ENCODE results near the gene KRT72.

The KRT72 gene

DNA sequence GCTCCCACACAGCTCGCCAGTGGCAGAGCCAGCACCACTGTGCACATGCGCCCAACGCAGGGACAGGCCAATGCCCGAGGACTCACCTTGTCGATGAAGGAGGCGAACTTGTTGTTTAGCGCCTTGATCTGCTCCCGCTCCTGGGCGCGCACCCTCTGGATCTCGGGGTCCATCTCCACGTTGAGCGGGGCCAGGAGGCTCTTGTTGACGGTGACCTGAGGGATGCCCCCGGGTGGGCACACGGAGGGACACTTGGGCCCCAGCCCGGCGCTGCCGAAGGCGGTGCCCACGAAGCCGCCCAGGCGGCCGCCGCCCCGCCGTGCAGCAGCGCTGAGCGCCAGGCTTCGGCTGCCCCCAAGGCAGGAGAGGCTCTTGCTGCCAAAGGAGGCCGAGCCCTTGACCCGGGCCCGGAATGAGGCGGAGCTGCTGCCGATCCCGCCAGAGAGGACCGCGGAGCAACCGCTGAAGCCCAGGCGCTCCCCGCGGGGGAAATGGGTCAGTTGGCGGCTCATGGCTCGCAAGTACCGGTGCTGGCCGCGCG, at the start of gene KRT72:
Gene KRT72, minus strand, starts transcription at position 523 of the 541 bp plus-strand sequence. Its CDS starts 11 bp downstream, at position 512.
- DNase-seq: peak; percentile 52

DNA sequence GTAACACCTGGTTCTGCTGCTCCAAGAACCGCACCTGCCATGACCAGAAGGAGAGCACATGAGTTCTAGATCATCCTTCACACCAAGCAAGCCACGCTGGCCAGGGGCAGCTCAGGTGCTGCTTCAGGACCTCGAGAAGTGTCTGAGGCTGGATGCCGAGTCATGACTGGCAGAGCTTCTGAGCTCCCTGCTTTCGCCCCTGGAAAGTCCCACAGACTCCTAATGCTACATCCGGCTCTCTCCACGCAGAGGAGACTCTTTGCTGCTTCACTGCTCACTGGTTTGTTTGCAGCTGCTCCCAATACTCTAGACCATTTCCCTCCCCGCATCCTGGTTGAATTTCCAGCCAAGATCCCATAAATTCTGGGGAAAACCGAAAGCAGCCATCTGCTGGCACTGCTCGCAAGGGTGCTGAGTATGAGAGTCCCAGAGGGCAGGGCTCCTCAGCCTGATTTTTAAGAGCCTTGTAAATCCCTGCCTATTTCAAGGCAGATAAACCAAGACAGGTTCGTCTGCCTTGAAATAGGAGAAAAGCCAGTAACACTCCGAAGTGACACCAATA, 49.3 kb upstream of the KRT72 start:
- peak; percentile 48 for DNase-seq

DNA sequence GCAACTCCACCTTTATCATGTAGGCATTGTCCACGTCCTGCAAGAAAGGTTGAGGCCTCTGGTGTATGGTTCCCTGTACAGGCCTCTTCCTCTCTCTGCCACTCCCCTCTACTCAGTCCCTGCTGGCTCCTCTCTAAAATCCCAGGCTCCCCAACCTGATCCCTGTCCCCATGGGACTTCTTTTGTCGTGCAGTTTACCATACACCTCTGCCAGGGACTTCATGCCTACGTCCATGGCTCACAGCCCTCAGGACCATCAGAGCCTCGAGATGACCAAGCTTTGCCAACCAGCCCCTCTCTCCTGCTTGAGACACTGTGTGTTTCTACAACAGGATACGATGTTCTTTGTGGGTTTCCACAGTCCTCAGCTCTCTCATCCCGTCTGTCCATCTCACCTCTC, 47.8 kb upstream of the KRT72 start:
- peak; percentile 50 for DNase-seq

DNA sequence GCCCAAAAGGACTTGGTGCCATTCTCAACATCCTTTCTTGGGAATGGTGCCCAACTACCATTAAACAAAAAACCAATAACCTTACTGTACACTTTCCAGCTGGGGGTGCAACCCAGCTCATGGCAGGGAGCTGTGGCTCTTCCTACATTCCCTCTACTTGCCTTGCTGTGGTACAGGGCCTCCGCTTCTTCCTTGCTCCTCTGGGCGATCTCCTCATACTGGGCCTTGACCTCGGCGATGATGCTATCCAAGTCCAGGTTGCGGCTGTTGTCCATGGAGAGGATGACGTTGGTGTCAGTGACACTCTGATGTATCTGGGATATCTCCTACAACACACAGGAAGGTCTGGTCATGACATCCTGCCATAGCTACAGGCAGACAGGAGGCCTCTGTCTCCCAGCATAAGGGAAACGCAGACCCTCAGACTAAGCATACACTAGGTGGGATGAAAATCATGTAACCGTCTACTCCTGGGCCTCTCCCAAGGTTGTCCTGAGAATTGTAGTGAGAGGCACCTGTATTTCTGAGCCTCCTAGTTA, 46.8 kb upstream of the KRT72 start:
- DNase-seq: no peak

DNA sequence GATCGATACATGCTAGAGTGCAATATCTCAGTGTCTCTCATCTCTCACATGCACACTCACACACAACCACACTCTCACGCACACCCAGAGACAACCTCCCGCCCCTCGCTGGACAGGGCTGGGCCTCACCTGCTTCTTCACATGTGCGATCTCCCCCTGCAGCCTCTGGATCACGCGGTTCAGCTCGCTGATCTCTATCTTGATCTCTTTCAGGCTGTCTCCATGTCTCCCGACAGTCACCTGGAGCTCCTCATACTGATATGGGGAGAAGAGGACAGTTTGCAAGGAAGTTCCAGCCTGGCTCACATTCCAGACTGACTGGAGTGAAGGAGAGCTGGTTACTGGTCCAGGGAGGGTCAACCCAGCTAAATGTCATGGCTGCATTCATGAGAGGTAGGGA, 46.3 kb upstream of the KRT72 start:
- peak; percentile 28 for DNase-seq

DNA sequence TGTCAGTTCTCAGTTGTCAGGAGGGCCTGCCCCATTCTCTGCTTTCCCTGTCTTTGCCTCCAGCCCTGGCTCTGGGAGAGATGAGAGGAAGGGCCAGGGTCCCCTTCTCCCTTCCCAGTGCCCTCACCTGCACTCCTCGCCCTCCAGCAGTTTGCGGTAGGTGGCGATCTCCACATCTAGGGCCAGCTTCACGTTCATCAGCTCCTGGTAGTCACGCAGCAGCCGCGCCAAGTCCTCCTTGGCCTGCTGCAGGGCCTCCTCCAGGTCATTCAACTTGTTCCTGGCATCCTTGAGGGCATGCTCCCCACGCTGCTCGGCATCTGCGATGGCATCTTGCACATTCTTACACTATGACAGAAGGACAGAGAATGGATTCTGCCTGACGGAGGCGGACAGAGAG, 45.4 kb upstream of the KRT72 start:
- DNase-seq: peak; percentile 50

DNA sequence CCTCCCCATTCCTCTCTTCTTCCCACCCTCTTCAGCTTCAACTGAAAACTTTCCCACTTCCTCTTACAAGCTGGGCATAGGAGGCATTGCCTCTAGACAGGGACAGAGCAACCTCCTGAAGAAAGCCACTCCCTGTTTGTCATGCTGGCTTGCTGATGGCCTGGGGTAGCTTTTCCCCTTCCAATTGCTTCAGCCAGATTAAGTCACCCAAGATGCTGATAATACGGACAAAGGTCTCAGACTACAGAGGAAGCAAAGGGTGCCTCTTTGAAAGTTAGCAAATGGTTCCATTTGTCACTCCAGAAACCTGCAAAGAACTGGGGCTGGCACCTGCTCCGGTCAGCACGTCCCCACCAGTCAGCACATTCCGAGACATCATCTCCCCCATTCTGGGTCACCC, 44.7 kb upstream of the KRT72 start:
- peak; percentile 52 for DNase-seq

DNA sequence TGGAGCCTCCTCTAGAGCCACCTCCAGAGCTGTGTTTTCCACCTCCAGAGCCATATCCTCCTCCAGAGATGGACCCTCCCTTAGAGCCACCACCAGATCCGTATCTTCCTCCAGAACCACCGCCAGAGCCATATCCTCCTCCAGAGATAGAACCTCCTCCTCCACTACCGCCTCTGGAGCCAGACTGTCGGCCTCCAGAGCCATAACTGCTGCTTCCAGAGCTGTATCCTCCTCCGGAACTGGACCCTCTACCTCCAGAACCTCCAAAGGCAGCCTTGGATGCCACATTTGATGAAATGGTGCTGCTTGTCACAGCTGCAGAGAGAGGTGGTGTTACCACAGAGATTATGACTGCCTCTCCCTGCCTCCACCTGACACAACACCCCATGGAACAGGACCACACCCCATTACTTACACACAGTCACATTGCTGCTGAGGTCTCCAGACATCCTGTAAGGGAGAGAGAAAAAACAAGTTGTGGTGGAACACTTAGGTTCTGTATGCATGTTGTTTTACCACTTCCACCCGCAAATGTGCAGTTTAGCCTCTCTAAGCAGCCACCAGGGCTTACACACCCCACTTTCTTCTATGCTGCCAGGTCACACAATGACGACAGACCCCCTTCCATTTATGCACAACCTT, 44.0 kb upstream of the KRT72 start:
- peak; percentile 60 for DNase-seq

DNA sequence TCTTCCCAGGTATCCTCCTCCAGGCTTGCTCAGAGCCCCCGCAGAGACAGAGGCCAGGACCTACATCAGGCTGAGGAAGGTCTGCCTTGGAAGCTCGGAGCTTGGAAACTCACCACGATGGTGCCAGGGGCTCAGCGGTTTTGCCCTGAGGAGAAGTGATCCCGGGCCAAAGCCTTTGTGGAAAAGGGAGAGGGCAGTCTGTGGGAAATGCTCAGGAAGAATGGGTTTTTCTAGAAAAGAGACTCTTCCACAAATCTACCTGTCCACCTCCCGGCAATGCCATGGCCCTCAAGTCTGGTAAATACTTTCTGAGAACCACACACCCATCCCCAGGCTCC, 42.8 kb upstream of the KRT72 start:
- DNase-seq: no peak

DNA sequence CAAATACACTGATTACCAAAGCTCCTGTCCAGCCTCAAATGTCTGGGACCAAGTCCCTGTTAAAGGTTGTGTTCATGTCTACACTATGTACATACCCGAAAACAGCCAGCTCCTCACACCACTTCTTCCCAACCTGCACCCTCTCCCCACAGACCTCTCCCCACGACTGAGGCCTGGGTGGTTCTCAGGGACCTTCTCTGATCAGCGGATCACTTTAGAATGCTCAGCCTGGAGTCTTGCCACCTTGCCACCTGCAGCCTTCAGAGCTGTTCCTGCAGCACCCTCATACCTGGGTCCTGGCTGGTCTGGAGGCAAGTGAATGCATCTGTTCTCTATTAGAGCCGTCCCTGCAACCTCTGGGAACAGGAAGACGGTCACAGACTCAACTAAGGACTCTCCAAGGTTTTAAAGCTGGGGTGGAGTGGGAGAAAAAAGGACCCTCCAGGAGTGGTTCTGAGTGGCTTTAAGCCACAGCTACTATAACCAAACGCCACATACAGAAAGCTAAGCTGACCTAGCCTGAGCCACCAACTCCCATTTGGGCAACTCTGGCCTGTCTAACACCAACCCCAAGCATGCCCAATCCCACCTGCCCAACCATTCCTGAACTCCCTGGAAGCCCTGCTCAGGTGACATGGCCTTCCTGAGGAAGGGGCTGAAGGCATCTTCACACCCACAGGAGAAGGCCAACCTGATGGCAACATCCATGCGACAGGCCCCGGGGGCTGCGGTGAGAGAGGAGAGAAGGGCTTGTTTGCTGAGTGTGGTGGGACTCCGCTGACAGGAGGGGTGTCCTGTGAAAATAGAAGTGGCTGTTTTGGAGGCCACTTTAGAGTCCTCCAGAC, 42.2 kb upstream of the KRT72 start:
- DNase-seq: peak; percentile 53

DNA sequence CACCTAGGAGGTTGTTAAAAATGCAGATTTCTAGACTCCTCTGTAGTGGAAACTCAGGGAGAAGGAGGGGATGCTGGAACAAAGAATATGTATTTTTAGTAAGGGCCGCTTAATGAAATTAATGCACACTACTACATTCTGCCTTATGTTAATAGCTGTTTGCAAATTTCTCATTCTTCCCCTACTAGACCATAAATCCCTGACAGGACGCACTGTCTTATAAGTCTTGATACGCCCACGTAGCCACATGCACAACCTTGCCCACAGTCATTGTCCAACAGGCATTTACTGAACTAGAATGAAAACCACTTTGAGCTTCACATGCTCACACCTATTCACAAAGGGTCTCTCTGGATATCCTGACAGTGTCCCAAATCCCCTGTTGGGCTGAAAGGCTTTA, 40.2 kb upstream of the KRT72 start:
- DNase-seq: no peak

DNA sequence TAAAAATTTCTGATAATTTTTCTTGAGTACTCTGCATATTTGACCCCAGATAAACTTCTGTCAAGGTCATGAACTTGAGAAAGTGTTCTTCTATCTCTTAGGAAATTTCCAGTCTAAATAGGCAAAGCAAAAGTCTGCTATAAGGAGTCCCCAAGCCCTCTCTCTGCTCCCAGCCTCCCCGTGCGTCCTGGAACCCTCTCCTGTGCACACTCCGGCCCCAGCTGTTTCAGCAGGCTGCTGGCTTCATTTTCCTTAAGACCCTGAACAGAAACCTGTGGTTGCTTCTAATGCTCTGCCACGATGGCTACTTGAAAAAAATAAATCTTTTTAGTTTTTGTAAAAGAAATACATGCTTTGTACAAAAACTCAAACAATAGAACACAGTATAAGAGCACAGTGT, 36.0 kb upstream of the KRT72 start:
- no peak for DNase-seq

DNA sequence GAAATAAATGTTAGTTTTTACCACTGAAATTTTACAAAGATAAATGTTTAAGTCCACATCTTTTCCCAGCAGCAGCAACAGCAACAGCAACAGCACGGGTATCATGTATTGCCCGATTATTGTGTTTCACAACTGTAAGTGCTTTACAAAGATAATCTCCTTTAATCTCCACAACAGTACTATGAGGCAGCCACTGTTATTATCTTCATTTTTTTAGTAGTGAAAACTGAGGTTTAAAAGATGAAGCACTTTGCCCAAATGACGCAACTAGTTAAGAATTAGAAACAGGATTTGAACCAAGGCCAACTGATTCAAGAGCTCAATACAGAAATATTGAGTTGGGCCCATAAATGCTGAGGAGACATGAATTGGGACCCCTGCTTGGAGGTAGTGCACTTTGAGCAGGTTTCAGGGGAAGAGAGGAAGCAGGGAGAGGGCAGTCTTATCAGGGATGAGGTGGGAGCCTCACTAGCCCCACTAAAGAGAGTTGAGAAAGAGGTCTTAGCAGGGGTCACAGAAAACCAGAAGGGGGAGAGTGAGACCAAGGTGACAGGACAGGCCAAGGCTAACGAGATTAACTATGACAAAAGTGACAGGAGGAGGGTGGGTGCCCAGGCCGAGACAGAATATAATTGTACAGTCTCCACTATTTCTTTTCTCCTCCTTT, 35.5 kb upstream of the KRT72 start:
- DNase-seq: peak; percentile 24

DNA sequence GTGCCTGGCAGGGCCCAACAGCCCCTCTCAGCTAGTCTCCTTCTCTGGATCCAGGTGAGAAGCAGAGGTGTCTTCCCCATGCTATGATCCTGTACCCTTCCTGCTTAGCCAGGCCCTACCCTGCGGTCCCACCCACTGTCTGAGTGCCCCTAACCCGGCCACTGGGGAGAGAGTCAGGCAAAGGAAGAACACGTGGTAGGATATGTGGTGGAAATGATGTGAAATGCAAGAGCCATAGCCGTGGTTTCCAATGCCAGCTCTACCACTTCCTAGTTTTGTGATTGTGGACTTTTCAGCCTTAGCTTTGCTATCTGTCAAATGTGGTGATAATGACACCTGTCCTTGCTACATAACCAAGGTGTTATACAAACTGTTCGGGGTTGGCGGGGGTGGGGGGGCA, 34.9 kb upstream of the KRT72 start:
- peak; percentile 49 for DNase-seq

DNA sequence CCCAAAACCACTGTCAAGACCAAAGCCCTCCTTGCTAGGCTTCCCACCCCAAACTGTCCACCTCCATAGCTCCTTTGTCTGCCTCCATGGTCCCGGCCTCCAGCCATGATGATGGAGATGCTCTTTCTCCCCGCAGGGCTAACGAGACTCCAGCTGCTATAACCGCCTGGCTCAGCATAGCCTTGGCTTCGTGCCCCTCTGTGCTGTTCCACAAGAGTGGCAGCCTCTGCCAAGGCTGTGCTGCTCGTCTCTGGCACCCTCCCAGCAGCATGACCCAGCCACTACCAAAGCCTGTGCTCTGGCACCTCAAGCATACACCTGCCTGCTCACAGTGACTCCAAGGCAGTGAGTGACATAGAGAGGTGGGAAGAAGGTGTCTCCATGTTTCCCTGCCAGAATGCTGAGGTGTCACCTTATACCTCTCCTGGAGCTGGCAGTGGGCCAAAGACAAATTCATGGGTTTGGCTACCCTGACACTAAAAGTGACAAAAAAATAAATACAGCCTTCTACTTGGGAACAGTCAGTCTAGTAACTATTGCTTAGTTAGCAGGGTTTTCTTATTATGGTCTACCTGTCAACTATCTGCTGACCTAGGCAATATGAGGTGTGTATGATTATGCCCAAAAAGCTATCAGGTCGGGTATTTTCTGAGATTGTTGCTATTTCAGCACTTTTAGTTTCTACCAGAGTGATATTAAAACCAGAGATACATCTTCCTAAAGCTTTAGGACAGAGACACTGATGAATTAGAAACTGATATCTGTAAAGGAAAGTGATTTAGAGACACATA, 33.2 kb upstream of the KRT72 start:
- peak; percentile 50 for DNase-seq

DNA sequence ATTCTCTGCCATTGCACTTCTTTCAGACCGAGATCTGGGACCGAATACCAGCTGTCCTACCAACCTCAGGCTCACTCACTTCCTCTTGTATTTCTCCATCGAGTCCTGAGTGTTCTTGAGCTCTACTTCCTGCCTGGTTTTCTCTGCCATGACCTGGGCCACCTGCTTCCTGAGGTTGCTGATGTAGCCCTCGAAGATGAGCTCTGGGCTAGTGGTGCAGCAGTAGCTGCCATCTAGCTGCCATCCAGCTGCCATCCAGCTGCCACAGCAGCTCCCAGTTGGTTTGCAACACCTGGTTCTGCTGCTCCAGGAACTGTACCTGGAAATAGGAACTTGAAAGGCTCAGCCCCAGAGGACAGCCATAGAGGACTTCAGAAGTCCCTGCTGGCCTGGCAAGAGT, 32.1 kb upstream of the KRT72 start:
- peak; percentile 57 for DNase-seq

DNA sequence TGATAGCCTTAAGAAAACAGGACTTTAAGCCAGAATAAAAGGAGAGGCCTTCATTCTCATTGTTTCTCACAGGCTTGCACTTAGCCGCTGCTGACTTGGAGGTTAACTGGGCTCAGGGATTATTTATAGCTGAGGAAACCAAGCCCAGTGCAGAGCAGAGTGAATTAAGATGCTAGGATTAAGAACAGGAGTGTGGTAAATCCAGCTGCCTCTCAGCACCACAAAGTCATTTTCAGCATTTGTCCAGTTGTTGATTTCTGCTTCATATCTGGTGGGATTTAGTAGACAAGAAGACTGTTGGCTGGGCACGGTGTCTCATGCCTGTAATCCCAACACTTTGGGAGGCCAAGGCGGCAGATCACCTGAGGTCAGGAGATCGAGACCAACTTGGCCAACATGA, 31.4 kb upstream of the KRT72 start:
- DNase-seq: no peak

DNA sequence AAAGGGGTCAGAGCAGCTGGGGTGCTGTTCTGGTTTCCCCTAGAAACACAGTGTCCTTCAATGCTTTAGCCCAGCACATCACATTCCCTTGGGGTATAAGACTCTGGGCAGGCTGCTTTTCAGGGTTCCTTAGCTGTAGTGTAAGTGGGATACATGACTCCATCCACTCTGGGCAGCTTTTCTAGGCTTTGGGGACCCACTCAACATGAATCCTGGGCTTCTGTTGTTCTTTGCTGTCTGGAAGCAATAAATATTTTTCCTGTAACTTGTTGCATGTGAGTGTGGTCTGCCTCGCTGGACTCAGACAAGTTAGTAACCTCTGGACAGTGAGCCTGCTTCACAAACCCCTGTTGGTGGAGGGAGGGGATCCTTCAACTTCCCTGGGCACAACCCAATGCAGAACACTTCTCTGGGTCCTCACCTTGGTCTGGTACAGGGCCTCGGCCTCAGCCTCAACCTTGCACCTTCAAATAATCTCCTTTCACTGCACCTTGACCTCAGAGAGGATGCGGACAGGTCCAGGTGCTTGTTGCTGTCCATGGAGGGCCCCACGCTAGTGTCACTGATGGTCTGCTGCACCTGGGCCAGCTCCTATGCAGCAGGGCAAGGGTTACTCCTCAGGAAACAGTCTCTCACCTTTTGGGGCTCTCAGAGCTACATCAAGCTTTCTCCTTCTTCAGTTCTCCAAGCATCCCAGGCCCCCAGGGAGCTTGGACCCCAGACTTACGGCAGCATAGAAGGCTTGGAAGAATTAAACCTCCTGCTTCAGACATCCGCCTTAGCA, 30.6 kb upstream of the KRT72 start:
- DNase-seq: peak; percentile 52

DNA sequence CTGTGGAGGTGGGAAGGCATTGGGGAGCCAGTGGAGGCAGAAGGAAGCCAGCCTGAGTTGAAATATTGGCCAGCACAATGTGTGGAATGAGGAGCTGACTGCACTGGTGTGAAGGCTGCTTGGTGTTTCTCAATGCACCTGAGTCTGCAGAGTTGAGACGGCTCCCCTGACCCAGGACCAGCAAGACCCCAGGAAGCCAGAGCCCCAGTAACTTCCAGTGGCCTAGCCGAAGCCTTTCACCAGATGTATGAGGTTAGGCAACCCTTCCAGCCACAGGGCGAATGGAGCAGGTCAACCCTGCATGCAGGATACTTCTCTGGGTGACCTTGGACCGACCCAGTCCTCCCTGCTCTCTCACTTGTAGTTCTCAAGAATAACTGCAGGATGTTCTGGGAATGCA, 30.0 kb upstream of the KRT72 start:
- DNase-seq: no peak

DNA sequence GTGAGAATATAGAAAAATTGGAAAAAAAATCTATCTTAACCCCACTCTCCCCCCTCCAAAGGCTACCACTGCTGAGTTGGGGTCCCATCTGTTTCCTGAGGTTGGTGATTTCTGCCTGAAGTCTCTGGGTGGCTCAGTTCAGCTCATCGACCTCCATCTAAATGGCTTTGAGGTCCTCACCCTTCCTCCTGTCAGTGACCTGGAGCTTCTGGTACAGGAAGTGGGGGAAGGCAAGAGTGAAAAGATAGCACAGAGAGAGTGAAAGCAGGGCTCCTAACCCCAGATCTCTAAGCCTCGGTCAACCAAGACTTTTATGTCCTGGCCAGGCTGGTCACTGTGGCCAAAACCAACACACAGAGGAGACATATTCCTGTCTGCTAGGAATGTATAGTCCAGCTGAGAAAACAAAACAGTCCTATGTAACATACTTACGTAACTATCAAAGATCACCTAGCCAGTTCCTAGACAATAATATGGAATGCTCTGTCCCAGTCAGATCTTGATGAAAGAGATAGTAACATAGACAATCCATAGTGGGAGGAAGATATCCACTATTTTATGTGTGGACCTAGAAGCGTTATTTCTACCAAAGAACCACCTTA, 29.4 kb upstream of the KRT72 start:
- DNase-seq: peak; percentile 54

DNA sequence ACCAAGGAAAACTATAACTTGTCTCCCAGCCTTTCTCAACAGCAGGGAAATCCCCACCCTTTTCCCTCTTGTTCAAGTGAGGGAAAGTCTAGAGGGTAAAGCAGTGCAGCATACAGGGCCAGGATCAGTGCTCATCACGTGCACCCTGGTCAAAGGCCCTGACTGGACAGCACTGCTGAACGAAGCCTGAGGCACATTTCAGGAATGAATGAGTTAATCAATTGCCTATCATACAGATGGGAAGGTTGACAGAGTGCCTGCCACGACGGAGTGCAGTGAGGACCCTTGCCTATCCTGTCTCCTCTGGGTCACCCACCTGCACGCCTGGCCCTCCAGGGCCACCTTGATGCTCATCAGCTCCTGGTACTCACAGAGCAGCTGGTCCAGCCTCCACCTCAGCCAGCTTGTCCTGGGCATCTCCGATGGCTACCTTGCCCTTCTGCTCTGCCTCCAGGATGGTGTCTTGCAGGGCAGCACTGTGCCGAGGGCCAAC, 28.8 kb upstream of the KRT72 start:
- peak; percentile 47 for DNase-seq

All from activated CD8-positive, alpha-beta memory T cell treated with anti-CD3 and anti-CD28 coated beads for 24 hours (primary cell).